ENCODE measurements around the gene TRAF5.

The TRAF5 gene

GRCh38 chr1:211338224-211338620, 11.6 kb downstream of the TRAF5 start:
- no peak for TF ChIP-seq CTCF (IDR thresholded peaks at IDR 0.05; ENCODE audit: low read depth, low read length)
- no peak for DNase-seq (ENCODE audit: extremely low read depth, low read depth)

- TF ChIP-seq CTCF (IDR thresholded peaks at IDR 0.05; ENCODE audit: low read depth, low read length) = no peak
- DNase-seq (ENCODE audit: extremely low read depth, low read depth) = no peak
Measured at GRCh38 chr1:211339631-211340041, 13.0 kb downstream of the TRAF5 start.

- no peak for DNase-seq (ENCODE audit: extremely low read depth, low read depth)
Measured at GRCh38 chr1:211340622-211341507, 14.2 kb downstream of the TRAF5 start.

GRCh38 chr1:211341999-211342398, 15.4 kb downstream of the TRAF5 start:
- no peak for DNase-seq (ENCODE audit: extremely low read depth, low read depth)
- TF ChIP-seq CTCF (IDR thresholded peaks at IDR 0.05; ENCODE audit: low read depth, low read length) = no peak

More at GRCh38 chr1:211340622-211341507, 14.2 kb downstream of the TRAF5 start:
- TF ChIP-seq CTCF (IDR thresholded peaks at IDR 0.05; ENCODE audit: low read depth, low read length) = no peak

- no peak for DNase-seq (ENCODE audit: extremely low read depth, low read depth)
- no peak for TF ChIP-seq CTCF (IDR thresholded peaks at IDR 0.05; ENCODE audit: low read depth, low read length)
Measured at GRCh38 chr1:211343607-211344006, 17.0 kb downstream of the TRAF5 start.

GRCh38 chr1:211344152-211344618, 17.6 kb downstream of the TRAF5 start:
- no peak for TF ChIP-seq CTCF (IDR thresholded peaks at IDR 0.05; ENCODE audit: low read depth, low read length)

GRCh38 chr1:211345719-211346118, 19.1 kb downstream of the TRAF5 start:
- no peak for DNase-seq (ENCODE audit: extremely low read depth, low read depth)

More at GRCh38 chr1:211344152-211344618, 17.6 kb downstream of the TRAF5 start:
- DNase-seq (ENCODE audit: extremely low read depth, low read depth) = no peak

More at GRCh38 chr1:211345719-211346118, 19.1 kb downstream of the TRAF5 start:
- no peak for TF ChIP-seq CTCF (IDR thresholded peaks at IDR 0.05; ENCODE audit: low read depth, low read length)

Data from AG09319 (cell line).